Lung (tissue), 16 donors: Measurements from ENCODE around the gene SNIP1. TPM values are rescaled to one million over a fixed set of nuclear protein-coding genes. Genes with fewer than 3 reads are reported as not detected.
A peak's percentile ranks its signal among the peaks of the same experiment; 100 is the strongest.

Source experiments
- ATAC-seq: fragments of 200-7000 bp; cut with Tn5 transposase; one replicate; pipeline ENCODE4 v1.9.1; 2020; ENCODE audit warnings: moderate number of reproducible peaks; ENCODE audit not compliant: insufficient read depth, low FRiP score
- DNase-seq, 3 donors: peaks; one replicate each; pipeline ENCODE4 v3.0.0-alpha.2; 2013 to 2017
- H3K27ac ChIP-seq, 2 donors: one replicate each; pipeline ENCODE4 v1.5.1; 2013; ENCODE audit warnings: mild to moderate bottlenecking in 2 of 2, moderate library complexity in 2 of 2, control low read depth in 1 of 2, inconsistent platforms in 1 of 2, low read depth in 1 of 2, low read length in 1 of 2
- H3K27me3 ChIP-seq, 3 donors: one replicate each; pipeline ENCODE4 v1.5.1; 2013; ENCODE audit warnings: low read length in 2 of 3; ENCODE audit not compliant: control insufficient read depth in 3 of 3, insufficient read depth in 3 of 3
- H3K36me3 ChIP-seq, 4 donors: one replicate each; pipeline ENCODE4 v1.5.1; 2013; ENCODE audit warnings: low read length in 4 of 4, mild to moderate bottlenecking in 1 of 4, moderate library complexity in 1 of 4; ENCODE audit not compliant: control insufficient read depth in 4 of 4, insufficient read depth in 4 of 4
- H3K4me1 ChIP-seq, 5 donors: one replicate each; pipeline ENCODE4 v1.5.1; 2013; ENCODE audit warnings: low read length in 5 of 5, mild to moderate bottlenecking in 2 of 5, moderate library complexity in 1 of 5; ENCODE audit not compliant: control insufficient read depth in 5 of 5, insufficient read depth in 5 of 5
- H3K4me3 ChIP-seq: one replicate; pipeline ENCODE4 v1.5.1; 2013; ENCODE audit warnings: mild to moderate bottlenecking, control low read depth, moderate library complexity
- H3K9ac ChIP-seq, 2 donors: one replicate each; pipeline ENCODE4 v1.5.1; 2013; ENCODE audit warnings: low read length in 2 of 2, control low read depth in 1 of 2; ENCODE audit not compliant: insufficient read depth in 1 of 2
- H3K9me3 ChIP-seq, 4 donors: one replicate each; pipeline ENCODE4 v1.5.1; 2013; ENCODE audit warnings: low read length in 3 of 4, mild to moderate bottlenecking in 1 of 4, moderate library complexity in 1 of 4; ENCODE audit not compliant: control insufficient read depth in 4 of 4, insufficient read depth in 3 of 4
- CTCF ChIP-seq: IDR thresholded peaks from 2 replicates; pipeline ENCODE4 v1.5.1; 2012; ENCODE audit warnings: mild to moderate bottlenecking; ENCODE audit errors: control extremely low read depth, extremely low read depth
- WGBS, 2 donors: extraction: QIAGEN DNeasy Blood & Tissue Kit; methylation state at CpG; one replicate each; pipeline ENCODE4 v1.1.7; 2013; 5-methylcytosine and 5-hydroxymethylcytosine counted together
- long read RNA-seq, 5 donors: transcript quantifications; one replicate each; lab custom pipeline, GENCODE V29; 2026
- polyA plus RNA-seq, 2 donors: library from polyadenylated mRNA; stranded (reverse); fragments of 200-250 nt; gene quantifications; one replicate each; pipeline ENCODE4 v1.2.1, GENCODE V29; 2013
- total RNA-seq, 2 donors: library from RNA; depleted of rRNA in 1 of 2; stranded (reverse); fragments of >200 nt in 1 of 2; gene quantifications; one replicate each; pipeline ENCODE4 v1.2.1, GENCODE V29; 2014 to 2021
- donor health status: control.
- donor health status: control.
- donor health status: Bipolar disorder and iron deficiency.
- donor health status: healthy.
- donor health status: DM: yes; HTN: yes; CAD: no.

SNIP1 gene
- 10 to 100 TPM; 14.2 to 22.4 TPM for total RNA-seq
- polyA plus RNA-seq, result 1 to 10 TPM; 4.5 to 5.4 TPM
- long read RNA-seq, donor 1, full-length matches to known transcripts, result 6 of 23 reads
- long read RNA-seq, donor 1, partial matches to known transcripts, result 17 of 23 reads
- long read RNA-seq, donor 1, other reads (novel, unspliced or antisense), result 0 of 23 reads
- long read RNA-seq, donor 2, result 0 reads
- long read RNA-seq, donor 3, full-length matches to known transcripts, result 2 of 2 reads
- long read RNA-seq, donor 3, partial matches to known transcripts, result 0 of 2 reads
- long read RNA-seq, donor 3, other reads (novel, unspliced or antisense), result 0 of 2 reads
- long read RNA-seq, donor 4, partial matches to known transcripts, result 0 of 2 reads
- long read RNA-seq, donor 4, other reads (novel, unspliced or antisense), result 0 of 2 reads
- long read RNA-seq, donor 5, partial matches to known transcripts, result 73 of 111 reads
- long read RNA-seq, donor 5, other reads (novel, unspliced or antisense), result 35 of 111 reads

GRCh38 chr1:37553927-37554808 lies at the start of gene SNIP1:
SNIP1 (minus strand) TSS chr1:37554293; CDS start chr1:37554229, 64 bp downstream.
- WGBS, 2 donors, result 14% methylated on average over 54 of the region's 54 CpGs
- Histone ChIP-seq H3K9me3 (no peaks in the 10 kb centered on the region), H3K27me3 (no peaks in the 10 kb centered on the region), H3K4me3 (peak within 1 kb of the TSS; percentile 98), H3K9ac (peak within 1 kb of the TSS; percentile 78 to 90), H3K36me3 (peaks cover 0 to 12% (median 6%) of the 10 kb centered on the region in 4 donors), H3K27ac (peak within 1 kb of the TSS; percentile 87 to 92), H3K4me1 (peaks cover 5 to 28% (median 7%) of the 10 kb centered on the region in 5 donors)
- ATAC-seq (peak; percentile 75), DNase-seq (peak; percentile 94 to 96 (median 96))
- TF ChIP-seq CTCF, result no peak

DNA sequence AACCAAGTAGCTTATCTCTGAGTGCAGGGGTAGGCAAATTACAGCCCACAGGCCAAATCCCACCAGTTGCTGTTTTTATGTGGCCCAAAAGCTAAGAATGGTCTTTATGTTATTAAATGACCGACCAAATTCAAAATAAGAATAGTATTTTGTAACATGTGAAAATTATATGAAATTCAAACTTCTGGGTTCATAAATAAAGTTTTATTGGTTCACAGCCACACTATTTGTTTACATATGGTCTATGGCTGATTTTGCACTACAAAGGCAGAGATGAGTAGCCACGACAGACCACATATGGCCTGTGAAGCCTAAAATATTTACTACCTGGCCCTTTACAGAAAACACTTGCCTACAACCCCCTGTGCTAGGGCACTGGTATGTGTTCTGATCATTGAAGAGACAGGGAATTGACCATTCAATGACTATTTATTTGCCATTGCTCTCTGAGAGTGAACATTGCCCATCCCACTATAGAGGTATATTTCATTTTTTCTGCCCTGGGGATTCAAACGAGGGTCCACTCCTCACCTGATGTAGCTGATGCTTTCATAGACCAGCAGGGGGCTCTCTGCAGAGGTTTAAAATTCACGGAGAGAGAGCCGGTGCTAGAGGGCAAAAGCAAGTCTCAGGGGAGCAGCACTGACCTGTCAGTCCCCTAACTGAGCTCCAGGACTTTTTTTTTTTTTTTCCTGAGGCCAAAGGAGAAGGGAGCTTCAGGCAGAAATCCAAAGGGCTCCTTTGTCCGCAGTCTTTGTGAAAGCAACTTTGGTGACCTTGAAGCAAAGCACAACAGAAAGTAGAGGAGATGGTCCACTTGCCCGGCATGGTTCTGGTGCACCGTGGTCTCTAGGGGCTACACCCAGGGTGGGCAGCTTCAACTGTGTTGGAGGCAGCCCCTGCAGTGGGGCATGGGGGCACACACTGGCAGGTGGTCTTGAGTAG lies 48.9 kb upstream of the SNIP1 start:
- 39 to 46% methylated on average over 8 of the region's 8 CpGs for WGBS, 2 donors
- peaks cover 0 to 3% (median 0%) of the 10 kb centered on the region in 3 donors for H3K27me3 ChIP-seq
- no peak overlapping the region for H3K27ac ChIP-seq
- H3K9ac ChIP-seq, result no peak overlapping the region
- peak in 2 of 3 donors; percentile 33 to 34 for DNase-seq
- H3K4me1 ChIP-seq, result peaks cover 0 to 11% (median 0%) of the 10 kb centered on the region in 5 donors
- TF ChIP-seq CTCF, result peak; percentile 36
- no peaks in the 10 kb centered on the region for H3K9me3 ChIP-seq
- no peaks in the 10 kb centered on the region for H3K36me3 ChIP-seq
- ATAC-seq, result no peak
- no peak overlapping the region for H3K4me3 ChIP-seq

- TF ChIP-seq CTCF, result no peak
- Histone ChIP-seq H3K27ac (no peak overlapping the region), H3K27me3 (peaks cover 0 to 3% (median 0%) of the 10 kb centered on the region in 3 donors), H3K4me3 (no peak overlapping the region), H3K4me1 (peaks cover 0 to 14% (median 0%) of the 10 kb centered on the region in 5 donors), H3K36me3 (no peaks in the 10 kb centered on the region), H3K9ac (no peak overlapping the region), H3K9me3 (no peaks in the 10 kb centered on the region)
- DNase-seq (no peak), ATAC-seq (no peak)
Measured at GRCh38 chr1:37601441-37601840, 47.3 kb upstream of the SNIP1 start.
